ENCODE measurements around the gene RBKS.
"Not testable (repeated sequence)": the region's sequence is repeated elsewhere in the genome, so short reads cannot be mapped to it uniquely, and the experiment has no call there.

RBKS gene

DNA sequence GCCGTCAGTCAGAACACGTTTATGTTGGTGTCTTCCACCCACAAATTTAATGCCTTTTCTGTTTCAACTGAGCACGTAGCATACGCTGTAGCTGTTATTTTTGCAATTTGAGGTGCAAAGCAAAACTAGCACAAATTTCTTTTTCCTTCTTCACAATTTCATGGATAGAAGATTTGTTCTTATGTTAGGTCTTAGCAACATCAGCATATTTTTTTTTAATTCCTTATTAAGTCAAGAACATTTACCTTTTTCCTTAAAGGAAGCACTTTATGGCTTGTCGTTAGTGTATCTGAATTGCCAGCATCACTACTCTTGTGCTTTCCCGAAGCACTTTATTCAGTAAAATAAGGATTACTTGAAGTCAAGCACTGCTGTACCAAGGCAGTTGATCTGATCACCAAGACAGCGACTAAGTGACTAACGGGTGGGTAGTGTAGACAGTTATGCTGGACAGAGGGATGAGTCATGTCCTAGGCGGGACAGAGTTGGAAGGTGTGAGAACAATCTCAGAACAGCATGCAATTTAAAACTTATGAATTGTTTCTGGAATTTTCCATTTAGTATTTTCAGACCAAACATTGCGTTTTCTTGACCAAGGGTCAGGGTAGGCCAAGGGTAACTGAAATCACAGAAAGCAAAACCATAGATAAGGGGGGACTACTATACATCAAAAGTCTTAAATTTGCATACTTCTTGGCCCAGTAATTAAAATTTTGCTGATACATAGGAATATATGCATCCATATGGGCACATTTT, 13.6 kb upstream of the RBKS start:
- no peak for DNase-seq

DNA sequence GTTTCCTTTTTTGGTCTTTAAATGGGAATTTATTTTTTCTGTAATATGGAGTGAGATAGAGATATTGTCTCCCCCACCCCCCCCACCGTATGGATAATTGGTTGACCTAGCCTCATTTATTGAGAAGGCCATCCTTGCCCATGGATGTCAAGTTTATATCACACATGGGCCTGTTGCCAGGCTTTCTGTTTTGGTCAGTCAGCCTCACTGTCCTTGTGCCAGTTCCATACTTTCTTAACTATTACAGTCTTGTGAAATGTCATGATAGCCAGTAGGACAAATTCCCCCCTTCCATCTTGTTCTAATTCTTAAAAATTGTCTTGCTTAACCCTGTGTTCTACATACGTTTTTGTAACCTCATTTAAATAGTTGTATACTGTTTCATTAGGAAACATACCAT, 12.8 kb upstream of the RBKS start:
- DNase-seq = no peak

DNA sequence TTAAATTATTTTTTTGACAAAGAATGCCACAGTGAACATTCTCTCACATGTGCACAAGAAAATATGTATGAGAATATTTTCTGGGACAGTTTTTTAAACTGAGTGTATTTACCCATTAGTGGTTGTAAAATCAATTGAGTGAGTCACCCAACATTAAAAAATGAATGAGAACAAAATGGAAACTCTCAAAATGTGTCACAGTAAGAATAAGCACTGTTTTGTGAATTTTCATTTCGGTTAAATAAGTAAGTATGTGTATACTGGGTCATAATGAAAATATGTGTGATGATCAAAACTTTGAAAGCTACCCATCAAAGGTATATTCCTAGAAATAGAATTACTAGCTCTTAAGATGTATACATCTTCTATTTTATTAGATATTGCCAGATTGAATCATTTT, 11.9 kb upstream of the RBKS start:
- DNase-seq = no peak

DNA sequence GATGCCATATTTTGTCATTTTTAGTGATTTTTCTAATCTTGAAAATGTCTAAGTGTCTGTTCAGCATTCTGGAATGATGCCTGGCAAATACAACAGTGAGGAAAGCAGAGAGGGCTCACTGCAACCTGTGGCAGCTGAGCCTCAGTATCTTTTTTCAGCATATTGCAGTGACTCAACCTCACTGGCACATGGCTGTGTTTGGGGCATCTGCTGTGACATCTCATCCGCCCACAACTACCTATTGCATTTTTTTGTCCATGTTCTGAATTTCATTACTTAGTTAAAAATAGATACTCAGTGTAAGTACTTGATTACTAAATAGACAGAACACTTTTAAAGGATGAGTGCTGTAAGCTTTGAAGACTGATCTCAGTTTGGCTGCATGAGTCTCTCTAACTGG, 11.0 kb upstream of the RBKS start:
- DNase-seq = no peak

DNA sequence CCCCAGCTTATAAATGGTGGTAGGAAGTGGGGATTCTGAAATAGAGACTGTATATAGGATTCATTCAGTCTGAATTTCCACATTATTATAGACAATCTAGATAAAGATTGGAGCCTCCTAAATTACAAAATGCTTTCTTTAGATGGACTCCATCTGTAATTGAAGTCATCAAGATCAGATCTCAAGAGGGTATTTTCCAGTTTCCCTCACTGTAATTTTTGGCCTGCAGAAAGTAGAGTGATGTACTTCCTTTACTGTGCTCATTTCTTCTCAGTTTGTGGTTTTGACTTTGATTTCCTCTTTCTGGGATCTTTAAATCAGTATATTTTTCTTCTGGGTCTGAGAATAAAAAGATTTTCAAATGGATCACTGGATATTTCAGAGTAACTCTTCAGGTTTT, 7.5 kb upstream of the RBKS start:
- no peak for DNase-seq

DNA sequence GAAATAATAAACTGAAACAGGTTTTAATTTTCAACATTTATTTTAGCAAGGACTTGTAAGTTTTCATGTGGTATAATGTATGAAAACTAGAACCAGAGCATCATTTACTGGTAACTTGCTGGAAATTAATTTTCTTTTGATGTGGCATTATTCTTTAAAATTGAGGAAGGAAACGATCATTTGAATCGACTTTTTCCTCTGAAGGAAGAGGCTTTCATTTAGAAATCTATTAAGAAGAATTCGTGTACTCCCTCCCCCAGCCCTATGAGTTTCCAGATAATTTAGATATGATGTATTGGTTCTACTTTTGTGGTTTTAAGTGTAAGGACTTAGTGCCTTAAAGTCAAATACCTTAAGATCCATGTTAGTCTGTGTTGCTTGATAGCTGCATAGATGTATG, 2.8 kb upstream of the RBKS start:
- DNase-seq = no peak

DNA sequence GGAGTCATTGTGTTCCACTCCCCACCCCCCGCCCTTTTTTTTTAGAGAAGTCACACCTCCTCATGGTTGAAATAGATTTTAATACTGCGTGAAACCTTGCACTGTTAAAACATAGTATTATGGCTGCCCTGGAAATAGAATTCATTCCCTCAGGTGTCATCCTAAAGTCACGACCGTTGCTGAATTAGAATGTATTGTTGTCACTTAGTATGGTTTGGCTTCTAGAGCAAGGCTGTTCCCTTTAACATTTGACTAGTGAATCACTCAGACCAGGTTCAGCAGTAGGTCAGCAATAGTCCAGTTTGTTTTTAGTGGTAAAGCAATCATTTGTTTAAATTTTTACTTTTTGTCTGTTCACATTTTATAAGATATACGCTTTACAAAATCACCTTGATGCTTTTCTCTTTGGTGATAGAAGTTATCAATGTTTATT, 1.5 kb upstream of the RBKS start:
- no peak for DNase-seq

DNA sequence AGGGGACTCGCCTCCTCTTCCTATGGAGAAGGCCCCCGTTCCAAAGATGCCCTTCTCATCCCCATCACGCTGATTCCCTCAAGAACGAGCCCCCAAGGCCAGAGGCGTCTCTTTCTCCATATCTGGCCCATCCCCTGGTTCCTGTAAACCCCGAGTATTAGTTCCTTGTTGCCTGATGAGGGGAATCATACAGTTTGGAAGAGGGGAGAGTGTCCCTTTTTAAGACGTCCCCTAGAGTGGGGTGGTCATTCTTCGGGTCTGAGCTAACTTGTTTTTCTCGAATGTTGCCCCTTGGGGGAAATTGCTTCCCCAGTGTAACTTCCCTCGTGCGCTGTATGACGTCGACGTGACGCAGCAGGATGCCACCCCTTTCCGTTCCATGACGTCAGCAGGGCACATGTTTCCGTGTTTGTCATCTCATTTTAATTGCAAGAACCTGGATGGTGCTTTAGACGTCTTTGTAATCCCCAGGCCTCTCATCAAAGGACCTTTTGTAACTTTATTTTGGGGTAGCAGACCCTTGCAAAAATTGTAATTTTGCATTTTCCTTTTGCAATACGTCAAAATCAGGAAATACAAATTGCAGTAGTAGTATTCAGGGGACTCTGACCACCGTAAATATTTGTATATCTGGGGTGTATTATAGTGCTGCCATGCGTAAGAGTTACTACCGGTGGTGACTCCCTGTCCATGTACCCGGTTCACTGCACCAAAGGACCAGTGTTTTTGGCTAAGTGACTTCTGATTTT, 911 bp upstream of the RBKS start:
- peak; percentile 34 for DNase-seq

DNA sequence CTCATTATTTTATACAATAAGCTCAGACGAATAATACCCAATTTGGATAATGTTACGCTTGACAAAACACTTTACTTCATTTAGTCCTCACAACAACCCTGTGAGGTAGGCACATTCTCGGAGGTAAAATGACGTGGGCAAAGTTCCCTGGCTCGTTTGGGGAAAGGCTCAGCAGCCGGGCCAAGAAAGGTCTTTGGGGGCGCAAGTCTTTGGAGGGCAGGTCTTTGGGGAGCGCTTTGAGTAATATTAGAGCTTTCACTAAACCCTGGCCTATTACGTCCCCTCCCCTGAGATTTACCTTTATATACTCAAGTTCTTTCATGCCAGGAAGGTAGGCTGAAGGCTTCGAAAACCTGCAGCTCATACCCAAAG, 427 bp downstream of the RBKS start:
- no peak for DNase-seq

DNA sequence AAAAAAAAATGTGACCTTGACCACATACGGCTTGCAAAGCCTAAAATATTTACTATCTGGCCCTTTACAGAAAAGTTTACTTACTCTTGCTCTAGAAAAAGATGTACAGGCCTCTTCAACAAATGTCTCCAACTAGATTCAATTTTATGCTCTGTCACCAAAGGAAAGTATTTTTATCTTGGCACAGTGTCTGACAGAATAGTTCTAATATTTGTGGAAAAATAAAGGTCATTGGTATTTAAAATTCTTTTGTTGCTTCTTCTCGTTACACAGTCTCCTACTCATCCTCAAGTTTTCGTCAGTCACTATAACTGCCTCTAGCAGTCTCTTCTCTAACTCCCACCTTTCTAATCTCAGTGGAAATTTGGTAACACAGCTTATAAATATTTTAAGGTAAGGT, 1.4 kb downstream of the RBKS start:
- no peak for DNase-seq

DNA sequence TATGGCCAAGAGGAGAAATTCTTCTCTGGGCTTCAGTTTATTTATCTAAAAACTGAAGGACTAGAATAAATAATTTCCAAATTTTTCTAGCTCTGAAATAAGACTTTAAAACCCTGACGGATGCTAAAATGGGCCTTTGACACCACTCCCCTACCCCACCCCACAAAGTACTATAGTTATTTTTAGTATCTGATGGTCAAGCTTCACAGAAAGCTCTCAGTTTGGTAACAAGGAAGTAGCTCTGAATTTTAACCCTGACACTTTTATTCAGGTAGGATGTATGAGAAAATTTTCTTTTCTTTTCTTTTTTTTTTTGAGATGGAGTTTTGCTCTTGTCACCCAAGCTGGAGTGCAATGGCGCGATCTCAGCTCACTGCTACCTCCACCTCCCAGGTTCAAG, 2.4 kb downstream of the RBKS start:
- DNase-seq = no peak

DNA sequence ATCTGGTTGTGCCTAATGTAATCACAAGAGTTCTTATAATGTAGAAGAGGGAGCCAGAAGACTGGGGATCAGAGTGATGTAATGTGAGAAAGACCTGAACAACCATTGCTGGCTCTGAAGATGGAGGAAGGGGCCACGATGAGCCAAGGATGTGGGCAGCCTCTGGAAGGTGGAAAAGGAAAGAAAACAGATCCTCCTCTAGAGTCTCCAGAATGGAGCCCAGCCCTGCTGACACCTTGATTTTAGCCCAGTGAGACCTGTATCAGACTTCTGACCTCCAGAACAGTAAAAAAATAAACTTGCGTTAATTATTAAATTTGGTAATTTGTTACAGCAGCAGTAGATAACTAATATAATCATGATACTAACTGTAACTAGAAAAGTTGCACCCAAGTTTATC, 3.1 kb downstream of the RBKS start:
- DNase-seq = no peak

DNA sequence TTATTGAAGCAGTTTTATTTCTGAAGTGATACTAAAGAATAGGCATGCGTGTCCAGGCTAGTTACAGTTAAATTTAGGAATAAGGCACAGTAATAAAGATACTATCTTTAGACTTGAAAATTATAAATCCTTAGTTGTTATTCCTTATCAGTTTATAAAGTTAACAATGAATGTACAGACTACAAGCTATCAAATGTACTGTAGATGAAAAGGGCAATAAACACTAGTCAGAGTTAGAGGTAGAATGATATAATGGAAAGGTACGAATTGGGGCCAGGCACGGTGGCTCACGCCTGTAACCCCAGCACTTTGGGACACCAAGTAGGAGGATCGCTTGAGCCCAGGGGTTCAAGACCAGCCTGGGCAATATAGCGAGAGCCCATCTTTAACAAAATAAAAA, 3.9 kb downstream of the RBKS start:
- DNase-seq = no peak

DNA sequence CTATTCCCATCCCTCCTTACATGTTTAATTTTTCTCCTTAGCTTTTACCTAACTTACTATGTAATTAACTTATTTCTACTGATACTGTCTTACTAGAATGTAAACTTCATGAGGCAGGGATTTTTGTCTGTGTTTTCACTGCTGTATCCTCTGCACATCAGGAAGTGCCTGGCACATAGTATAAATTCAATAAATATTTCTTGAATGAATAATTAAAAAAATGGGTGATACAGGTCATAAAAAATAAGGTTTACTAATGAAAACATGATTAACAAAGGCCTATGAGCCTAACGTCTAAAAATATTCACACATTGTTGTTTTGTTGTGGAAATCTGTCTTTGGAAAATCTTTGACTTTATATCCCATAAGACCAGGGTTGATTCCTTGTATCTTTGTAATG, 4.5 kb downstream of the RBKS start:
- DNase-seq = no peak

DNA sequence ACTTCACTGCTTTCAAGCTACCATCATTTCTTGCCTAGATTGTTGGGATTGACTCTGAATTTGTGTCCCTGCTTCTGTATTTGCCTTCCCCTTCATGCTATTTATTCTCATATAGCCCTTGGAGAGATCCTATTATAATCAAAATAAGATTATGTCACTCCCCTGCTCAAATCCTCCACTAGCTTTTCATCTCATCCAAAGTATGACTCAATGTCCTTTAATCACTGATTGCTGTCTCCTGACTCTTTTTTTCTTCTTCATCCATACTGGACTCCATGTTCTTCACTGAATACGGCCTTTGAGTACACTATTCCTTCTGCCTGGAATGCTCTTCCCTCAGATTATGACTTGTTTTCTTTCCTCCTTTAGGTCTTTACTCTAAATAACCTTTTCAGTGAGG, 5.0 kb downstream of the RBKS start:
- no peak for DNase-seq

DNA sequence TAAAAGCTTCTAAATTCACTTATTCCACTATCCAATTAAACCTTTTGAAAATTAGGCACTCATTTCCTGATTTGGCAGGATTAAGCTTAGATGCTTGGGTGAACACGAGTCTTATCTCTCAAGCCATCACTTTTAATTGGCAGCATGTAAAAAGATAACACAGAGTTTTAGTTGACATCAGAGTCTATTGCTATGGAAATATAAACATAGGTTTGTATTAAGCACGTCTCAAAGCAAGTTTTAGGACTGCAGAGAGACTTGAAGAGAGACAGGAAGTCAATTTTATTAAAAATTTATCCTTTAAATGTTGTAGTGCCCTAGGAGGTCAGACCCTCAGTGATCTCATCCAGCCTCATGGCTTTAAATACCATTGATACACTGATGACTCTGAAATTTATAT, 5.6 kb downstream of the RBKS start:
- DNase-seq = no peak

DNA sequence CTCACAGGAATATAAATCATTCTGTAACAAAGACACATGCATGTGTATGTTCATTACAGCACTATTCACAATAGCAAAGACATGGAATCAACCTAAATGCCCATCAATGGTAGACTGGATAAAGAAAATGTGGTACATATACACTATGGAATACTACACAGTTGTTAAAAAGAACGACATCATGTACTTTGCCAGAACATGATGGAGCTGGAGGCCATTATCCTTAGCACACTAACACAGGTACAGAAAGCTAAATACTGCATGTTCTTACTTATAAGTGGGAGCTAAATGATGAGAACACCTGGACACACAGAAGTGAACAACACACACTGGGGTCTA, 7.6 kb downstream of the RBKS start:
- DNase-seq = not testable (repeated sequence)

DNA sequence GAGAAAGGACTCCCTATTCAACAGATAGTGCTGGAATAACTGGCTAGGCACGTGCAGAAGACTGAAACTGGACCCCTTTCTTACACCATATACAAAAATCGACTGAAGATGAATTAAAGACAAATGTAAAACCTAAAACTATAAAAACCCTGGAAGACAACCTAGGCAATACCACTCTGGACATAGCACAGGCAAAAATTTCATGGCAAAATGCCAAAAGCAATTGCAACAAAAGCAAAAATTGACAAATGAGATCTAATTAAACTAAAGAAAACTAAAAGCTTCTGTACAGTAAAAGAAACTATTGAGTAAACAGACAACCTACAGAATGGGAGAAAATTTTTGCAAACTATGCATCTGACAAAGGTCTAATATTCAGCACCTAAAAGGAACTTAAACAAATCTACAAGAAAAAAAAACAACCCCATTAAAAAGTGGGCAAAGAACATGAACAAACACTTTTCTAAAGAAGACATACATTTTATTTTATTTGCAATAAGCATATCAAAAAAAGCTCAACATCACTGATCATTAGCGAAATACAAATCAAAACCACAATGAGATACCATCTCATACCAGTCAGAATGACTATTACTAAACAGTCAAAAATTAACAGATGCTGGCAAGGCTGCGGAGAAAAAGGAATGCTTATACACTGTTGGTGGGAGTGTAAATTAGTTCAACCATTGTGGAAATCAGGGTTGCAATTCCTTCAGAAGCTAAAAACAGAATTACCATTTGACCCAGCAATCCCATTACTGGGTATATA, 8.2 kb downstream of the RBKS start:
- not testable (repeated sequence) for DNase-seq

DNA sequence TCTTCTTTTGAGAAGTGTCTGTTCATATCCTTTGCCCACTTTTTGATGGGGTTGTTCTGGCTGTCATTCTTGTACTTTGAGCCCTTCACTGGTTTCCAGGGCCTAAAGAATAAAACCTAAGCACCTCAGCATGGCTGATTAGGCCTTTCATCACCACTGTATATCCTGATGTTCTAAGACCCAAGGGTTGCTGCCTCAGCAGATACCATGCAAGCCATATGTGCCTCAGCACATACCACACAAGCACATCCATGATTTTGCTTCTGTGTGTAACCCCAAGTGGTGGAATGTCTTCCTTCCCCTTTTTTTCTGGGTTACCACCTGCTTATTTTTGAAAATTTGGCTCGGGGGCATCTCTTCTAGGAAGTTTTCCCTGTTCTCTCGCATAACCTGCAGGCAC, 11.4 kb downstream of the RBKS start:
- DNase-seq = no peak

DNA sequence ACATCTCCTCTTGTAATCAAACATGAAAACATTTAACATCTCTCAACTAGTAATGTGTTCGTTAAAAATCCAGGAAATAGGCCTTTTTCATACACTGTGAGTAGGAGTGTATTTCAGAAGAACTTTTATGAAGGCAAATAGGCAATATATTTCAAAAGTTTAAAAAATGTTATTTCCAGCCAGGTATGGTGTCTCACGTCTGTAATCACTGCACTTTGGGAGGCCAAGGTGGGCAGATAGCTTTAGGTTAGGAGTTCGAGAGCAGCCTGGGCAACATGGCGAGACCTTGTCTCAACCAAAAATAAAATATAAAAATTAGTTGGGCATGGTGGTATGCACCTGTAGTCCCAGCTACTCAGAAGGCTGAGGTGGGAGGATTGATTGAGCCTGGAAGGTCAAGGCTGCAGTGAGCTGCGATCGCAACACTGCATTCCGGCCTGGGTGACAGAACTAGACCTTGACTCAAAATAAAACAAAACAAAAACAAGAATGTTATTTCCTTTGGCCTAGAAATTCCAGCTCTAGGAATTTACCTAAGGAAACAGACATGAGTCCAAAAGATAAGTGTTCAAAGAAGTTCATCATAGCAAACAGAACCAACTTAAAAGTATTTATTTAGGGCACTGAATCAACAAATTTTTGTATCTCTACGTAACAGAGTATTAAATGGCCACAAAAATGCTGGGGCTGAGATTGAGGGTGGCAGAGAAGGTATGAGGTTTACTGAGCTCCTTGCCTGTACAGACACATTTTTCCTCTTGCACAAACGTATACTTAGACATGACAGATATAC, 14.9 kb downstream of the RBKS start:
- no peak for DNase-seq

DNA sequence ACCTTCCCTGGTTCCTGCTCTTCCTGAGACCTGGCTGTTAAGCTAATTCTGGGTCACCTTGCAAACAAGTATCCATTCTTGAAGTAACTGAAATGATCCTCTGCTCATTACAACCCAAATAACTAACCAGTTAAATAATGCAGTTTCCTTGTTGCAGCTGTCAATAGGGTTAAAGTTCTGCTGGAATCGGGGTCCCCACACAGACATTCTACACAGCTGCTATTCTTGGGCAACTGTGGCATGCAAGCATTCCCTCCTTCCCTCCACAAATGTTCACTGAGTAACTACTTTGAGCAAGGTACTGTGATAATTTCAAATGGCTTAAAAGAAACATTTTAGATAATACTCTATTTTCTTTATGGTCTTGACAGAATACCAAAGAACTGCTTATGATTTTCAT, 17.1 kb downstream of the RBKS start:
- DNase-seq = no peak

DNA sequence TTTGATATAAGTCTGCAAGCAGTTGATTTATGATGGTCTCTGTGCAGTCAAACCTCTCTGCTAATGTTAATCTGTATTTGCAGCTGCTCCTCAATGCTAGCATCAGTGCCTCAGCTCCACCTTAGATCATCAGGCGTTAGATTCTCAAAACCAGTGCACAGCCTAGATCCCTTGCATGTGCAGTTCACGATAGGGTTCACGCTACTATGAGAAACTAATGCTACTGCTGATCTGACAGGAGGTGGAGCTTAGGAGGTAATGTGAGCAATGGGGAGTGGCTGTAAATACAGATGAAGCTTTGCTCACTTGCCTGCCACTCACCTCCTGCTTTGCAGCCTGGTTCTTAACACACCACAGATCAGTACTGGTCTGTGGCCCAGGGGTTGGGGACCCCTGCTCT, 18.4 kb downstream of the RBKS start:
- DNase-seq = no peak

DNA sequence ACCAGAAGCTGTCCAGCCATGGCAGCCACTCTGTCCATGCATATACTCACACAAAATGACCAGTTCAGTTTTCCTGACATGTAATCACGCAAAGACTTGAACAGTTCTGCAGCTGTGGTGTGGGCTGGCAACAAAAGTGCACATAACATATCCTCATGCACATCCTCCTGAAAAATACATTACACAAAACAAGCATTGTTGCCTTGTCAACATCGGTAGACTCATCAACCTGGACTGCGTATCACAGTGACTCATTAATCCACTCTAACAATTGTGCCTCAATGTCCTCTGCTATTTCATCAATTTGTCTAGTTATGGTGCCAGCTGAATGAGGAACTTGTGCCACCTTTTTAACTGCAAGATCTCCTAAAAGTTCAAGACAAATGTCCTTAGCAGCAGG, 19.5 kb downstream of the RBKS start:
- DNase-seq = no peak
